ENCODE data around the gene ZNF385C.

Gene ZNF385C

DNA sequence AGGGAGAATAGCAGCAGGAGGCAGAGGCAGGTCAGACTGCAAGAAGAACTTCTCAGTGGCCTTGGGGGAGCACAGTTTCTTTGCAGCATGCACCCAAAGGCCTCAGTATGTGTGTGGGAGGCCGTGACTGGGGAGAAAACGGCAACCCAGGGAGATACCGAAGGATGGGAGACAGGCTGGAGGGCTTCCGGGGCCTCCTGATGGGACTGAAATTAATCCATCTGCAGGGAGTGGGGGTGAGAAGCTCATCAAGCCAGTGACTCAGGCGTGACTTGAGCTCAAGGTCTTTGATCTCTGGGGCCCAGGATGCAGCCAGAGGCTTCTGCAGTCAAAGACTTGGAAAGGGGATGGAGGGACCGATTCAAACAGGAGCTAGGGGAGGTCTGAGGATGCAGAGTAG lies 42.8 kb downstream of the ZNF385C start:
- no peak for ATAC-seq (replicated peaks; ENCODE audit: extremely low read depth, poor library complexity, severe bottlenecking)
- peaks cover 58% of the 10 kb centered on the region for H3K27me3 Mint-ChIP-seq
- no peak for DNase-seq (ENCODE audit: low spot score in 2 of 2)
- no peaks in the 10 kb centered on the region for H3K36me3 Mint-ChIP-seq (ENCODE audit: insufficient read depth)
- H3K27ac Mint-ChIP-seq (ENCODE audit: low read depth): no peak overlapping the region
- H3K4me3 Mint-ChIP-seq: no peak overlapping the region
- H3K9me3 Mint-ChIP-seq: no peaks in the 10 kb centered on the region
- peaks cover 8% of the 10 kb centered on the region for H3K4me1 Mint-ChIP-seq

DNA sequence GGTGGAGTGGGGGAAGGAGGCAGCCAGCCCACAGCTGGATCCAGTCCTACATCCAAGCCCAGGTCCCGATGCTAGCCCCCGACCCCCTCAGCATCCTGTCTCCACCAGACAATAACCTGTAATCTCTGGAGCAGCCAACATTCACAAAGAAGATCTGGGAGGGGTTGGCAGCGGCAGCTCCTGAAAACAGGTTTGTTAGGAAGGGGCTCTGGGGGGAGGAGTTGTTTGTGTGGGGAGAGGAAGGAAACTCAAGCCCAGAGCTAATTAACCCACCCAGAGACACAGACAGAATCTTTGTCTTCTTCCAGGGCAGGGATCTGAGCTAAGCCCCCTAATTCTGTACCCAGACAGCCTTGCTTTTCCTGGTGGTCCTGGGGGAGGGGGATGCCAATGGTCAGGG lies 43.2 kb downstream of the ZNF385C start:
- DNase-seq (ENCODE audit: low spot score in 2 of 2) (no peak), ATAC-seq (replicated peaks; ENCODE audit: extremely low read depth, poor library complexity, severe bottlenecking) (no peak)
- Mint-ChIP-seq H3K4me3 (no peak overlapping the region), H3K4me1 (peaks cover 8% of the 10 kb centered on the region), H3K27ac (ENCODE audit: low read depth) (no peak overlapping the region), H3K9me3 (no peaks in the 10 kb centered on the region), H3K27me3 (peaks cover 58% of the 10 kb centered on the region), H3K36me3 (ENCODE audit: insufficient read depth) (no peaks in the 10 kb centered on the region)

DNA sequence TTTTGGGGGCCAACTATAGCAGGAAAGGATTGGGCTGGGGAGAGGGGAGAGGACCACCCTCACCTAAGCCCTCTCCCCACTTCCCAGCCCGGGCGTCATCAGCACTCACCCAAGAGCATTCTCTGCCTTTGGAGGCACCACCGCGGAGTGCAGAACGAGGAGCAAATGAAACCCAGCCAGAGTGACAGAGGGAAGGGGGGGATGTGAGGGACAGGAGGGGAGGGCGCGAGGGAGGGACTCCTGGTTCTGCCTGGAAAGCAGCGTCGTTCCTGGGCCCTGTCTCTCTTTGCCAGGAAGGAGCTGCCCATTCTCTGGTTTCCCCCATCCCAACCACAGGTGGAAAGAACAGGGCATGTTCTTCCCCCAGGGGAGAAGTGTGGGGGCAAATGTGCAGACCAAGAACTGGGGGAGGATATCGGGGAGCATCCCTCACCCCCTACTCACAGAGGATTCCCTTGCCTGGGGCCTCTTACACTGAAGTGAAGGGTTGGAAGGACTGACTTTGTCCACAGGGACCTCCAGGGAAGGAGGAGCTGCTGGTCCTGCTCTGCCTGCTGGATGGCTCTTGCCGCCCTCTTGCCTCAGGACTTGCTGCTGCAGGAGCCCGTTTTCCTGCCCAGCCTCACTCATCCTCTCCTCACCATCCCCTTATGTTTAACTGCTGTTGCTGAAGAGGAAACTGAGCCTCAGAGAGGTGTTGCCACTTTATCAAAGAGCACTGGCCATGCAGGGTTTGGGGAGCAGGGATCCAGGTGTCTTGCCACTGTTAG lies 44.4 kb downstream of the ZNF385C start:
- H3K27me3 Mint-ChIP-seq: peaks cover 65% of the 10 kb centered on the region
- no peak for ATAC-seq (replicated peaks; ENCODE audit: extremely low read depth, poor library complexity, severe bottlenecking)

DNA sequence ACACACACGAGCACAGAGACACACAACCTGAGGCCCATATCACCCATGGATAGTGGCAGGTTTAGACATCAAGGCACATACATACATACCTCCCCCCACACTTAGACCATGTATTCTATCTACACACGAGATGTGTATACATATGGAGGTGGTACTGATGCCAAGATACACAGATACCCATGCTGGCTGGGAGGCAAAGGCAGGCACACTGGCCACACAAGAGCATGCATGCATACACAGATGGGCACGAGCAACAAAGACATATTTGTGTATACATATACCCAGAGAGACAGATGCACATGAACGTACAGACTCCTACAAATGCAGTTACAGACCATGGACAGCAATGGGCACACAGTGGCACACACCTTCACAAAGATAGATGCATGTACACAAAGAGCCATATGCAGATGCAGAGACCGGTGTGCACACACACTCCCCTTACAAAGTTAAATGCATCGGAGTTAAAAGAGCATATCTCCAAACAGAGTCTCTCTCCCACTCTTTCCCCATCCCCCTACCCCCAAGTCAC lies 45.9 kb downstream of the ZNF385C start:
- Mint-ChIP-seq H3K4me3 (no peak overlapping the region), H3K36me3 (ENCODE audit: insufficient read depth) (no peaks in the 10 kb centered on the region), H3K27me3 (peaks cover 75% of the 10 kb centered on the region), H3K27ac (ENCODE audit: low read depth) (no peak overlapping the region), H3K9me3 (no peaks in the 10 kb centered on the region), H3K4me1 (peaks cover 8% of the 10 kb centered on the region)
- ATAC-seq (replicated peaks; ENCODE audit: extremely low read depth, poor library complexity, severe bottlenecking) (no peak), DNase-seq (ENCODE audit: low spot score in 2 of 2) (no peak)

More for the DNA sequence above, 44.4 kb downstream of the ZNF385C start:
- no peak overlapping the region for H3K4me3 Mint-ChIP-seq
- no peaks in the 10 kb centered on the region for H3K36me3 Mint-ChIP-seq (ENCODE audit: insufficient read depth)
- no peaks in the 10 kb centered on the region for H3K9me3 Mint-ChIP-seq
- H3K27ac Mint-ChIP-seq (ENCODE audit: low read depth): no peak overlapping the region
- peaks cover 8% of the 10 kb centered on the region for H3K4me1 Mint-ChIP-seq
- no peak for DNase-seq (ENCODE audit: low spot score in 2 of 2)

DNA sequence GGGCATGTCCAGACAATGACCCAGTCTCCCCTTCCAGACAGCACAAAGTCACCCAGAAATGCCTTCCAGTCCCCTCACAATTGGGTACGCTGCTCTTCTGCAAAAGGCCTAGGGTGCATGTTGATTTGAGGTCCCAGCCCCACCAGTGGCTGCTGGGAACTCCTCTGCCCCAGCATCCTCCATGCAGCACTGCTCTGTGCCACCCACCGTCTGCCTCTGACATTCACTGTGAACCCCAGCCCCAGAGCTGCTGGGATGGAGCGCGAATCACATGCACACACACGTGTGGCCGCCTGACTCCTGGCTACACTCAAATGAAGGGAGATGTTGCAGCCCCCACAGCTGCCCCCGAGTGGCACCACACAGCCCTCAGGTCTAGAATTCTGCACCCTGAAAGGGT lies 46.6 kb downstream of the ZNF385C start:
- DNase-seq (ENCODE audit: low spot score in 2 of 2) (no peak), ATAC-seq (replicated peaks; ENCODE audit: extremely low read depth, poor library complexity, severe bottlenecking) (no peak)
- peaks cover 75% of the 10 kb centered on the region for H3K27me3 Mint-ChIP-seq
- no peaks in the 10 kb centered on the region for H3K9me3 Mint-ChIP-seq
- no peak overlapping the region for H3K27ac Mint-ChIP-seq (ENCODE audit: low read depth)
- no peaks in the 10 kb centered on the region for H3K36me3 Mint-ChIP-seq (ENCODE audit: insufficient read depth)
- peaks cover 8% of the 10 kb centered on the region for H3K4me1 Mint-ChIP-seq
- H3K4me3 Mint-ChIP-seq: peak overlapping the region; percentile 75

DNA sequence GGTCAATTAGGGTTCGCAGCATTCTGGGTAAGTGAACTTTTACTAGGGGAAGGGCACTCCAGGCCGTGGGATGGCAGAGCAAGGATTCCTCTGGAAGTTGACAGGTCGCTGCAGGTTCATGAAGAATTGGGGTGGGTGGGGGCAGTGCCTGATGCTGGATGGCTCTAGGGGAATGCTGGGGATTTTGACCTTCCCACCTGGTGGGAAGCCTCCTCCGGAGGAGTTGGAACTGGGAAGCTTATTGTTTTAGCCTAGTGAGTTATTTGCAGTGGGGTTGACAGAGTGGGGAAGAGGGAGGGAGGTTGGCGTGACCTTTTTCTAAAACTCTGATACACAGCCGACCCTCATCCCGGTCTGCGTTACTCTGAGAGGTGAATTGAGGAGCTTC lies 47.3 kb downstream of the ZNF385C start:
- Mint-ChIP-seq H3K36me3 (ENCODE audit: insufficient read depth) (no peaks in the 10 kb centered on the region), H3K27ac (ENCODE audit: low read depth) (no peak overlapping the region), H3K27me3 (peaks cover 72% of the 10 kb centered on the region), H3K4me1 (peaks cover 8% of the 10 kb centered on the region), H3K9me3 (no peaks in the 10 kb centered on the region), H3K4me3 (peak overlapping the region; percentile 75)
- no peak for DNase-seq (ENCODE audit: low spot score in 2 of 2)
- ATAC-seq (replicated peaks; ENCODE audit: extremely low read depth, poor library complexity, severe bottlenecking): no peak

DNA sequence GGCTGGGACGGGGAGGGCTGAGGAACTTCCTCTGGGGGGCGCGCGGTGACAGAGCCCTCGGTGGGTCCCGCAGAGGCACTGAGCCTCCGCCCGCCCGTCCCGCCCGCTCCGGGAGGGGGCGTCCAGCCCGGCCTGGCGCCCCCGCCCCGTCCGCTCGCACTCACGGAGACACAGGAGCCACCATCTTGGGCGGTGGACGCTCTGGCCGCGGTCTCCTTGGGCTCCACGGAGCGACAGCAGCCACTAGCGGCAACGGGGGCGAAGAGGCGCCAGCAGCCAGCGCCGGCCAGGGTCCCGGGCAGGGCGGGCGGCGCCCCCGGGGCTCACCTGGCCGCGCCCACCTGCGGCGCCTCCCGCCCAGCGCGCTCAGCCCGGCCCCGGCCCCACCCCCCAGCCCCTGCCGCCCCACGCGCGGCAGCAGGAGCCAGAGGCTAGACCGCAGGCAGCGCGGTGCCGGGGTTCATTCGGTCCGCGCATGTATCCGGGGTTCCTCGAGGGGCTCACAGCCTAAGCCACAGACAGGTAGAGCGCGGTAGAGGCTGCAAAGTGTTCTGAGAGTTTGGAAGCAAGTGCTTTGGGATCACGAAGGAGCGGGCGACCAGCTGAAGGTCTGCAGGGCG lies 47.8 kb downstream of the ZNF385C start, which contains the start of gene C17orf113:
TSS of gene C17orf113 (minus strand) at position 209 of the 620 bp plus-strand sequence. CDS start 7,225 bp downstream, outside the sequence.
- peak within 1 kb of the TSS; percentile 75 for H3K4me3 Mint-ChIP-seq
- ATAC-seq (replicated peaks; ENCODE audit: extremely low read depth, poor library complexity, severe bottlenecking): peak; percentile 70
- no peak within 1 kb of the TSS for H3K27ac Mint-ChIP-seq (ENCODE audit: low read depth)
- H3K27me3 Mint-ChIP-seq: peaks cover 67% of the 10 kb centered on the region
- H3K36me3 Mint-ChIP-seq (ENCODE audit: insufficient read depth): no peaks in the 10 kb centered on the region
- peak in 1 of 2 donors; percentile 23 for DNase-seq (ENCODE audit: low spot score in 2 of 2)
- no peaks in the 10 kb centered on the region for H3K9me3 Mint-ChIP-seq
- H3K4me1 Mint-ChIP-seq: peaks cover 8% of the 10 kb centered on the region

DNA sequence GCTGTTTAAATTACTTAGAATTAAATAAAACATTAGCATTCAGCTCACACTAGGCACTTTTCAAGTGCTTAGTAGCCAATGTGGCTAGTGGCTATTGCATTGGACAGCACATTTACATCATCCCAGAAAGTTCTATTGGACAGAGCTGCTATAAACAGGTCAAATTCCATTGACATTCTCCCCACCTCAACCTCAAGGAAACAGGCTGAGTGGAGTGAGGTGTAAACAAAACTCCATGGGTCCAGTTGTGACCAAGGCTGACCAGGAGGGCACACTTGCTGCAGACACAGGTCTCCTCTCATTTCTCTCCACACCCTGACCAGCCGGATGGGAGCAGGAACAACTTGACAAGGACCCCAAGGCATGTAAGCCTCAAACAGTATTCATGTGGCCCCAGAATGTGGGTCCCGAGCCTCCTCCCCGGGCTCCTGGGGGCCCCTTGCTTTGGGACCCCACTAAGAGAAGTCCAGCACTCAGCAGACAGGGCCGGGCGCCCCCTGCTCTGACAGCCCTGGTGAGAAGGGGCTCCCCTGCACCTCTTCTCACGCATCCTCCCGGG lies 48.4 kb downstream of the ZNF385C start:
- no peak for ATAC-seq (replicated peaks; ENCODE audit: extremely low read depth, poor library complexity, severe bottlenecking)
- peak overlapping the region; percentile 75 for H3K4me3 Mint-ChIP-seq
- H3K36me3 Mint-ChIP-seq (ENCODE audit: insufficient read depth): no peaks in the 10 kb centered on the region
- H3K4me1 Mint-ChIP-seq: peaks cover 8% of the 10 kb centered on the region
- H3K9me3 Mint-ChIP-seq: no peaks in the 10 kb centered on the region
- peaks cover 61% of the 10 kb centered on the region for H3K27me3 Mint-ChIP-seq
- H3K27ac Mint-ChIP-seq (ENCODE audit: low read depth): no peak overlapping the region
- DNase-seq (ENCODE audit: low spot score in 2 of 2): no peak

DNA sequence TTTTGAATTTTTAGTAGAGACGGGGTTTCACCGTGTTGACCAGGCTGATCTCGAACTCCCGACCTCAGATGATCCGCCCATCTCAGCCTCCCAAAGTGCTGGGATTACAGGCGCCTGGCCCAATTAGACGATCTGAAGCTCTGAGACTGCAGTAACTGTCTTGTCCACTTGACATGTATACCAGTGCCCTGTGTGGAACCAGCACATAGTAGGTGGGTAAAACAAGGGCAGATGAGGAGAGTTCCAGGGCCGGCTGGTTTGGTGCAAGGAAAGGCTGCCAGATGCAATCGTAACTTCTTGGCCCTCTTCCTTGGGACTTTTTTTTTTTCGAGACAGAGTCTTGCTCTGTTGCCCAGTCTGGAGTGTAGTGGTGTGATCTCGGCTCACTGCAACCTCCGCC lies 50.9 kb downstream of the ZNF385C start:
- Mint-ChIP-seq H3K9me3 (no peaks in the 10 kb centered on the region), H3K27me3 (peaks cover 35% of the 10 kb centered on the region), H3K4me1 (peaks cover 8% of the 10 kb centered on the region), H3K27ac (ENCODE audit: low read depth) (no peak overlapping the region), H3K36me3 (ENCODE audit: insufficient read depth) (no peaks in the 10 kb centered on the region), H3K4me3 (no peak overlapping the region)
- DNase-seq (ENCODE audit: low spot score in 2 of 2) (no peak), ATAC-seq (replicated peaks; ENCODE audit: extremely low read depth, poor library complexity, severe bottlenecking) (no peak)

DNA sequence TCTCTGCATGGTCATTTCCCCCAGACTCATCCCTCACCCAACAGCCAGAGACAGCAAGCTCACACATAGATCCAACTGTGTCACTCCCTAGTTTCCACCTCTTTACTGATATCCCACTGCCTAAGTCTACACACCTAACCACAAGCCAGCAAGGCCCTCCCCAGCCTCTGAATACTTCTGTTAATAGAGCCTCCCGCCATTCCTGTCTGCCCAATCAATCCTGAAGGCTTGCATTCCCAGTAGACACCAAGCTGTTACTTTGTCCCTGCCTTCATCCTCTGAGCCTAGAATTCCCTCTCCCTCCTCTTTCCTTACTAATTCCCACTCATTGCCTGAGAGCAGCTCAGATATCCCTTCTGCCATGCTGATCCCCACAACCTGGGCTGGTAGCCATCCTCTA lies 52.6 kb downstream of the ZNF385C start:
- no peak overlapping the region for H3K27ac Mint-ChIP-seq (ENCODE audit: low read depth)
- peaks cover 19% of the 10 kb centered on the region for H3K27me3 Mint-ChIP-seq
- DNase-seq (ENCODE audit: low spot score in 2 of 2) (no peak), ATAC-seq (replicated peaks; ENCODE audit: extremely low read depth, poor library complexity, severe bottlenecking) (no peak)
- peaks cover 2% of the 10 kb centered on the region for H3K4me1 Mint-ChIP-seq
- H3K36me3 Mint-ChIP-seq (ENCODE audit: insufficient read depth): no peaks in the 10 kb centered on the region
- H3K9me3 Mint-ChIP-seq: no peaks in the 10 kb centered on the region
- no peak overlapping the region for H3K4me3 Mint-ChIP-seq

DNA sequence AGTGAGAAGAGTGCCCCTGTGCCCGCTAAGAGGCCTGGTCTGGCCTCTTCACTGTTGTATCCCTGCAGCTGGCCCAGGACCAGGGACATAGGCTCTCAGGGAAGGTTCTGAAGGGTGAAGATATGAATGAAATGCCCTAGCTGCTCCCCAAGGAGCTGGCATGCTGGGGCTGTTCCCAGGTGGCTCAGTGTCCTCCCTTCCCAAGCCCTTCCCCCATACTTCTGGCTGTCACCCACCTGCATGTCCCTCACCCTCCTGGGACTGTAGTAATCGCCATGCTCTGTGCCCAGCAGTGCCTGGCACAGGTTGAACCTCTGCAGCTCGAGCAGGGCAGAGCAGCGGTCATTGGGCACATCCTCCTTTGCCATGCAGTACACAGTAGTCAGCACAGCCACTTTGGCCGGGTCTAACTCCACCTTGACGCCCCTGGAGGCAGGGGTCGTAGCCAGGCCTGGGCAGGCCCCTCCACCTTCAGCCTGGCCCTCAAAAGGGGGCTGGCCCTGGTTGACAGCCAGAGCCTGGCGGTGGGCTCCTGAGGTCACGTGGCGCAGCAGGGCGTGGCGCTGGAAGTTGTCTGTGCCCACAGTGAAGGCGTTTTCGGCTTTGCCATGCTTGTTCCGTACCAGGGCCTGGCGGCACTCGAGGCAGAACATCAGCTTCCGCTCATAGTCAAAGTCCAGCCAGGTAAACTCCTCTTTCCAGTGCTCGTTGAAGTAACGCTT lies 55.5 kb downstream of the ZNF385C start:
- H3K27me3 Mint-ChIP-seq: no peaks in the 10 kb centered on the region
- H3K36me3 Mint-ChIP-seq (ENCODE audit: insufficient read depth): no peaks in the 10 kb centered on the region
- DNase-seq (ENCODE audit: low spot score in 2 of 2) (no peak), ATAC-seq (replicated peaks; ENCODE audit: extremely low read depth, poor library complexity, severe bottlenecking) (no peak)
- no peak overlapping the region for H3K4me3 Mint-ChIP-seq
- H3K4me1 Mint-ChIP-seq: no peaks in the 10 kb centered on the region
- no peak overlapping the region for H3K27ac Mint-ChIP-seq (ENCODE audit: low read depth)
- H3K9me3 Mint-ChIP-seq: no peaks in the 10 kb centered on the region

DNA sequence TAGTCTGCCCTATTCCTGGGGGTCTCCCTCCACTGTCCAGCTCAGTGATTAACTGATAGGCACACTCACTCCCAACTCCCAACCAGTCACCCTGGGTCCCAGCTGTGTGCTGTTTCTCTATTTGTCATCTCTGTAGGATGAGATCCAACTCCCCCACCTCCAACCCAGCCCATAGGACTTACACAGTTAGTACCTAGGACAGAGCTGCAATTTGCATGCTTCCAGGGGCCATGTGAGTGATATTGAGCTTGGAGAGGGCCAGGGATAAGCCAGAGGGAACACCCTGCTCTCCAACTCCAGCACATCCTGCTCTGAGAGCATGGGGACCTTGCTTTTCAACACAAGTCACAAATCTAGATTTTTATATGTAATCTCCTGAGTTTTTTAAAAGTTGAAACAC lies 56.7 kb downstream of the ZNF385C start:
- Mint-ChIP-seq H3K4me1 (no peaks in the 10 kb centered on the region), H3K27me3 (no peaks in the 10 kb centered on the region), H3K9me3 (no peaks in the 10 kb centered on the region), H3K36me3 (ENCODE audit: insufficient read depth) (no peaks in the 10 kb centered on the region), H3K4me3 (no peak overlapping the region), H3K27ac (ENCODE audit: low read depth) (no peak overlapping the region)
- ATAC-seq (replicated peaks; ENCODE audit: extremely low read depth, poor library complexity, severe bottlenecking) (no peak), DNase-seq (ENCODE audit: low spot score in 2 of 2) (no peak)

Measured in central memory CD8-positive, alpha-beta T cell (primary cell).